Measurements from ENCODE around the gene FAM181A. TPM values are rescaled to one million over a fixed set of nuclear protein-coding genes. Genes with fewer than 3 reads are reported as not detected.

Gene FAM181A
- total RNA-seq, 1 experiment from 2014 or later, result not detected

- no peaks in the 10 kb centered on the region for H3K4me1 Mint-ChIP-seq (ENCODE audit: low read depth, unreplicated experiment)
Measured at GRCh38 chr14:93975791-93976476, 48.8 kb downstream of the FAM181A start.

GRCh38 chr14:93976477-93977057 lies 49.4 kb downstream of the FAM181A start, which contains the start of gene ASB2:
ASB2 (minus strand) TSS chr14:93976570; CDS start chr14:93964539, 12,031 bp downstream.
- intact Hi-C loops (cut with micrococcal nuclease; ENCODE audit: unreplicated experiment), result no loop called here
- BruUV-seq (replicated peaks), result no TSS peak
- no peak within 1 kb of the TSS for H3K4me3 Mint-ChIP-seq (ENCODE audit: low read depth, unreplicated experiment)
- H3K27ac Mint-ChIP-seq (ENCODE audit: unreplicated experiment), result no peak within 1 kb of the TSS
- no peak for DNase-seq
- CTCF ChIA-PET, result no interaction called here
- no peak for TF ChIP-seq CTCF (IDR thresholded peaks at IDR 0.05; ENCODE audit: unreplicated experiment)
- no peaks in the 10 kb centered on the region for H3K36me3 Mint-ChIP-seq (ENCODE audit: insufficient read depth, unreplicated experiment)
- H3K9me3 Mint-ChIP-seq (ENCODE audit: low read depth, unreplicated experiment), result no peaks in the 10 kb centered on the region
- H3K4me1 Mint-ChIP-seq (ENCODE audit: low read depth, unreplicated experiment), result no peaks in the 10 kb centered on the region
- peaks cover 26% of the 10 kb centered on the region for H3K27me3 Mint-ChIP-seq (ENCODE audit: unreplicated experiment)

More at GRCh38 chr14:93975791-93976476, 48.8 kb downstream of the FAM181A start:
- CTCF ChIA-PET, result no interaction called here
- intact Hi-C loops (cut with micrococcal nuclease; ENCODE audit: unreplicated experiment), result no loop called here
- Mint-ChIP-seq H3K36me3 (ENCODE audit: insufficient read depth, unreplicated experiment) (no peaks in the 10 kb centered on the region), H3K4me3 (ENCODE audit: low read depth, unreplicated experiment) (no peak overlapping the region), H3K27ac (ENCODE audit: unreplicated experiment) (no peak overlapping the region), H3K27me3 (ENCODE audit: unreplicated experiment) (peaks cover 26% of the 10 kb centered on the region), H3K9me3 (ENCODE audit: low read depth, unreplicated experiment) (no peaks in the 10 kb centered on the region)
- DNase-seq, result no peak
- TF ChIP-seq CTCF (IDR thresholded peaks at IDR 0.05; ENCODE audit: unreplicated experiment), result no peak
- BruUV-seq (replicated peaks), result no TSS peak

GRCh38 chr14:93977171-93977570 lies 50.0 kb downstream of the FAM181A start:
- H3K27me3 Mint-ChIP-seq (ENCODE audit: unreplicated experiment), result peaks cover 26% of the 10 kb centered on the region
- no peak overlapping the region for H3K4me3 Mint-ChIP-seq (ENCODE audit: low read depth, unreplicated experiment)
- no TSS peak for BruUV-seq (replicated peaks)
- intact Hi-C loops (cut with micrococcal nuclease; ENCODE audit: unreplicated experiment), result no loop called here
- no peak for DNase-seq
- no peaks in the 10 kb centered on the region for H3K9me3 Mint-ChIP-seq (ENCODE audit: low read depth, unreplicated experiment)
- no peaks in the 10 kb centered on the region for H3K36me3 Mint-ChIP-seq (ENCODE audit: insufficient read depth, unreplicated experiment)
- CTCF ChIA-PET, result no interaction called here
- no peak for TF ChIP-seq CTCF (IDR thresholded peaks at IDR 0.05; ENCODE audit: unreplicated experiment)
- H3K27ac Mint-ChIP-seq (ENCODE audit: unreplicated experiment), result no peak overlapping the region
- no peaks in the 10 kb centered on the region for H3K4me1 Mint-ChIP-seq (ENCODE audit: low read depth, unreplicated experiment)

- H3K36me3 Mint-ChIP-seq (ENCODE audit: insufficient read depth, unreplicated experiment), result no peaks in the 10 kb centered on the region
- H3K27ac Mint-ChIP-seq (ENCODE audit: unreplicated experiment), result no peak overlapping the region
- CTCF ChIA-PET, result interaction anchor here (0.7 to 1.8 kb wide), 2 partner anchors 19 to 23 kb away, joined by 3 read pairs; no protein-coding TSS in a partner anchor
- no peak for TF ChIP-seq CTCF (IDR thresholded peaks at IDR 0.05; ENCODE audit: unreplicated experiment)
- H3K27me3 Mint-ChIP-seq (ENCODE audit: unreplicated experiment), result peaks cover 26% of the 10 kb centered on the region
- H3K4me1 Mint-ChIP-seq (ENCODE audit: low read depth, unreplicated experiment), result no peaks in the 10 kb centered on the region
- no peak for DNase-seq
- intact Hi-C loops (cut with micrococcal nuclease; ENCODE audit: unreplicated experiment), result no loop called here
- no peak overlapping the region for H3K4me3 Mint-ChIP-seq (ENCODE audit: low read depth, unreplicated experiment)
- BruUV-seq (replicated peaks), result no TSS peak
- H3K9me3 Mint-ChIP-seq (ENCODE audit: low read depth, unreplicated experiment), result no peaks in the 10 kb centered on the region
Measured at GRCh38 chr14:93977790-93978581, 50.8 kb downstream of the FAM181A start.

All from Calu3 (cell line).